NCI-H2227 (cell line): ENCODE results near the gene VARS1.

Experiments used
- DNase-seq: peaks from one replicate; lab custom pipeline; 2025; ENCODE audit not compliant: unreplicated experiment; lab: John Stamatoyannopoulos, UW

The VARS1 gene

GRCh38 chr6:31749301-31750036, 46.1 kb downstream of the VARS1 start:
- no peak for DNase-seq
